Skeletal muscle satellite cell (primary cell): ENCODE results near the gene ISM2. TPM values are rescaled to one million over a fixed set of nuclear protein-coding genes. Genes with fewer than 3 reads are reported as not detected.
A peak's percentile ranks its signal among the peaks of the same experiment; 100 is the strongest.
"Not testable (repeated sequence)": the region's sequence is repeated elsewhere in the genome, so short reads cannot be mapped to it uniquely, and the experiment has no call there.

Source experiments
- H3K27me3 ChIP-seq: 2 replicates; pipeline ENCODE4 v1.7.0; 2013; ENCODE audit warnings: low read length; ENCODE audit not compliant: control insufficient read depth, insufficient read depth
- H3K36me3 ChIP-seq: 2 replicates; pipeline ENCODE4 v1.7.0; 2013; ENCODE audit warnings: mild to moderate bottlenecking, control low read depth, low read length; ENCODE audit not compliant: insufficient read depth
- H3K4me1 ChIP-seq: 2 replicates; pipeline ENCODE4 v1.7.0; 2013; ENCODE audit warnings: low read length; ENCODE audit not compliant: control insufficient read depth, insufficient read depth
- H3K4me2 ChIP-seq: 2 replicates; pipeline ENCODE4 v1.7.0; 2013; ENCODE audit warnings: mild to moderate bottlenecking, low read length
- H3K4me3 ChIP-seq: 2 replicates; pipeline ENCODE4 v1.7.0; 2013; ENCODE audit warnings: low read length
- H3K9ac ChIP-seq: 2 replicates; pipeline ENCODE4 v1.7.0; 2013; ENCODE audit warnings: mild to moderate bottlenecking, low read depth, low read length, moderate library complexity
- H3K9me3 ChIP-seq: replicated peaks from 2 replicates; pipeline ENCODE4 v1.7.0; 2013; ENCODE audit warnings: mild to moderate bottlenecking, control low read depth, low read length
- total RNA-seq: library from RNA; depleted of rRNA; stranded (reverse); fragments of >200 nt; gene quantifications from 2 replicates; pipeline ENCODE4 v1.2.3, GENCODE V29; 2012; rRNA removed

Gene ISM2
- total RNA-seq, result 0.22 and 0.25 TPM in 2 replicates

- H3K9ac ChIP-seq, result no peak within 1 kb of the TSS
Observed at GRCh38 chr14:77498120-77498979, at the start of gene ISM2. Gene ISM2 (minus strand): TSS chr14:77498816. CDS start chr14:77498793, 23 bp downstream.

DNA sequence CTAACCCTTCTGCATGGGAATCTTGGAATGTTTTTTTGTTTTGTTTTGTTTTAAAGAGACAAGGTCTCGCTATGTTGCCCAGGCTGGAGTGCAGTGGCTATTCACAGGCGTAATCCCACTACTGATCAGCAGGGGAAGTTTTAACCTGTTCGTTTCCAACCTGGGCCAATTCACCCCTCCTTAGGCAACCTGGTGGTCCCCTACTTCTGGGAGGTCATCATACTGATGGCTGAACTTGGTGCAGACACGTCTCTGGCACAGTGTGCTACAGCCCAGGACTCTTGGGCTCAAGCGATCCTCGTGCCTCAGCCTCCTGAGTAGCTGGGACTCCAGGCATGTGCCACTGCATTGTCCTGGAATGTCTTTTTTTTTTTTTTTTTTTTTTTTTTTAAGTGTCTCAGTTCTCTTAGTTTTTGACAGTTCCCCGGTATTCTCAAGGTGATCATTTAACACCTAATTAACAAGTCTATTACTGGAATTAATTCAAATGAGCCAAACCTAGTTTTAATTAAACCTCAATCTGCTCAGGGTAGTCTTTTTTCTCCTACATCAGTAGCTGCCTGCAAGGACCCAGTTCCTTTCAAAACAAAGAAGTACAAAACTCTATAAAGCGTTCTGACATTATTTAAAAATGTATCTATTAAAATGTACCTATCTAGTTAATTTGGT lies 49.0 kb upstream of the ISM2 start:
- peaks cover 72% of the 10 kb centered on the region for H3K36me3 ChIP-seq
- no peak overlapping the region for H3K4me3 ChIP-seq
- H3K9me3 ChIP-seq, result no peaks in the 10 kb centered on the region
- H3K9ac ChIP-seq, result no peak overlapping the region
- H3K27me3 ChIP-seq, result no peaks in the 10 kb centered on the region
- H3K4me2 ChIP-seq, result no peak overlapping the region
- H3K4me1 ChIP-seq, result peaks cover 14% of the 10 kb centered on the region

More at GRCh38 chr14:77498120-77498979, at the start of gene ISM2:
- H3K36me3 ChIP-seq, result no peaks in the 10 kb centered on the region
- peaks cover 14% of the 10 kb centered on the region for H3K4me1 ChIP-seq
- H3K4me2 ChIP-seq, result peak within 1 kb of the TSS; percentile 93
- no peaks in the 10 kb centered on the region for H3K9me3 ChIP-seq
- peaks cover 26% of the 10 kb centered on the region for H3K27me3 ChIP-seq
- H3K4me3 ChIP-seq, result peak within 1 kb of the TSS; percentile 70

- not testable (repeated sequence) for H3K9ac ChIP-seq, H3K27me3 ChIP-seq, H3K9me3 ChIP-seq, H3K4me2 ChIP-seq, H3K4me3 ChIP-seq
- Histone ChIP-seq H3K36me3 (peaks cover 58% of the 10 kb centered on the region), H3K4me1 (peaks cover 18% of the 10 kb centered on the region)
Observed at GRCh38 chr14:77545171-77545570, 46.6 kb upstream of the ISM2 start.

GRCh38 chr14:77544571-77544970 lies 46.0 kb upstream of the ISM2 start:
- H3K4me2 ChIP-seq, result no peak overlapping the region
- H3K4me1 ChIP-seq, result peaks cover 18% of the 10 kb centered on the region
- H3K9ac ChIP-seq, result no peak overlapping the region
- H3K36me3 ChIP-seq, result peaks cover 53% of the 10 kb centered on the region
- no peaks in the 10 kb centered on the region for H3K9me3 ChIP-seq
- no peaks in the 10 kb centered on the region for H3K27me3 ChIP-seq
- H3K4me3 ChIP-seq, result no peak overlapping the region

GRCh38 chr14:77543637-77544334 lies 45.2 kb upstream of the ISM2 start:
- Histone ChIP-seq H3K4me1 (peaks cover 18% of the 10 kb centered on the region), H3K9me3 (no peaks in the 10 kb centered on the region), H3K4me3 (no peak overlapping the region), H3K27me3 (no peaks in the 10 kb centered on the region), H3K9ac (no peak overlapping the region), H3K36me3 (peaks cover 45% of the 10 kb centered on the region), H3K4me2 (no peak overlapping the region)

- Histone ChIP-seq H3K4me1 (peaks cover 18% of the 10 kb centered on the region), H3K27me3 (no peaks in the 10 kb centered on the region), H3K36me3 (peaks cover 40% of the 10 kb centered on the region), H3K9ac (no peak overlapping the region), H3K4me3 (no peak overlapping the region), H3K4me2 (no peak overlapping the region), H3K9me3 (no peaks in the 10 kb centered on the region)
Observed at GRCh38 chr14:77543240-77543551, 44.6 kb upstream of the ISM2 start.

DNA sequence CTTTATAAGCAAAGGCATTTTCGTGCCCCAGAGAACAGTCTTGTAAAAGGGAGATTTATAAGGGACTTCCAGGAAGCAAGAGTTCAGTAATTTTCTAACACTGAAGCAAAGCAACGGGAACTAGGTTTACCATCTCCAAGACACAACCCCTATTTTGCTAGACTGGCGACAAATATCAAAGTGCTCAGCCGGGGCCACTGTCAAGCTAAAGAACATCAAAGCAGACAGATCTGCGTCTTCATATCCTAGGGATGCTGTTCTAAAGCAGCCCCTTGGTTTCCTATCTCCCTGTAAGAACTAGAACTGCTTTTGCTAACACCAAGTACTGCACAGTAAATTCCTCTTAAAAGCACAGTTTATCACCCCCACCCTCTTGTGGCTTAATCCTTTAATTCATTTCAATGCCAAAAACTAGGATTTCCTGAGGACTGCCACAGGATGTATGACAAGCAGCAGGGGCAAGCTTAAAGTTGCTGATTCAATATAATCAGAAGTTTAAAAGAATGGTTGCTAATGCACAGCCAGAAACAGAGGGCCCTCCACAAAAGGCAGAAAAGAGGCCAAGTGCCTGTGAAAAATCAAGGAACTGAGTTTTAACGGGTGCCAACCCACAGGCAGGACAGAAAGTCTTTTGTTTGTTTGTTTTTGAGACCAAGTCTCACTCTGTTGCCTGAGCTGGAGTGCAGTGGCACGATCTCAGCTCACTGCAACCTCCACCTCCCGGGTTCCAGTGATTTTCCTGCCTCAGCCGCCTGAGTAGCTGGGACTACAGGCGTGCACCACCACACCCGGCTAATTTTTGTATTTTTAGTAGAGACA lies 44.0 kb upstream of the ISM2 start:
- Histone ChIP-seq H3K4me2 (no peak overlapping the region), H3K4me1 (peaks cover 18% of the 10 kb centered on the region), H3K27me3 (no peaks in the 10 kb centered on the region), H3K4me3 (no peak overlapping the region), H3K36me3 (peaks cover 37% of the 10 kb centered on the region), H3K9ac (peak overlapping the region; percentile 44), H3K9me3 (no peaks in the 10 kb centered on the region)

- H3K4me2 ChIP-seq, result no peak overlapping the region
- H3K9me3 ChIP-seq, result no peaks in the 10 kb centered on the region
- no peak overlapping the region for H3K9ac ChIP-seq
- H3K27me3 ChIP-seq, result no peaks in the 10 kb centered on the region
- H3K4me3 ChIP-seq, result no peak overlapping the region
- peaks cover 30% of the 10 kb centered on the region for H3K36me3 ChIP-seq
- peaks cover 18% of the 10 kb centered on the region for H3K4me1 ChIP-seq
Observed at GRCh38 chr14:77541905-77542304, 43.3 kb upstream of the ISM2 start.

DNA sequence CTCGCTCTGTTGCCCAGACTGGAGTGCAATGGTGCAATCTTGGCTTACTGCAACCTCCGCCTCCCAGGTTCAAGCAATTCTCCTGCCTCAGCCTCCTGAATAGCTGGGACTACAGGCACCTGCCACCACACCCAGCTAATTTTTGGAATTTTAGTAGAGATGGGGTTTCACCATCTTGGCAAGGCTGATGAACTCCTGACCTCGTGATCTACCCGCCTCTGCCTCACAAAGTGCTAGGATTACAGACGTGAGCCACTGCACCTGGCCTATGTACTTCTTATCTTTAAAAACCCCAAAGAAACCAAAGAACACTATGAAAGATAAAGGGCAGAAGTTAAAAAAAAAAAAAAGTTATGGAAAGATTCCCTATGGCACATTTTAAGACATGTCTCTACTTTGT lies 38.3 kb upstream of the ISM2 start:
- not testable (repeated sequence) for H3K4me1 ChIP-seq, H3K27me3 ChIP-seq, H3K4me3 ChIP-seq, H3K9me3 ChIP-seq, H3K4me2 ChIP-seq, H3K9ac ChIP-seq
- peaks cover 13% of the 10 kb centered on the region for H3K36me3 ChIP-seq

DNA sequence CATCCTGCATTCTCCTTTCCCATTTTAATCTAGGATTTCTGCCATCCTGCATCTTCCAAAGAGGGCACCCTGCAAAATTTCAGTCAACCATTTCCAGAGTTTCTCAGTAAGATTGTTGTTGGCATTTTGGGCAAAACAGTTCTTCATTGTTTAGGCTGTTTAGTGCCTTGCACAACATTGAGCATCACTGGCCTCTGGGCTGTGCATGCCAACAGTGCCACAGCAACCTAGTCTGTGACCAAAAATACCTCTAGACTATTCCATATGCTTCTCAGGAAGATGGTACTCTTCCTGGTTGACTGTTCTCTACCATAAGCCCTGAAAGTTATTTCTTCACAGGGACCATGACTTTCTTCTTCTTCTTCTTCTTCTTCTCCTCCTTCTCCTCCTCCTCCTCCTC lies 32.5 kb upstream of the ISM2 start:
- Histone ChIP-seq H3K27me3 (no peaks in the 10 kb centered on the region), H3K9ac (no peak overlapping the region), H3K4me2 (no peak overlapping the region), H3K9me3 (no peaks in the 10 kb centered on the region), H3K4me3 (no peak overlapping the region), H3K36me3 (peaks cover 5% of the 10 kb centered on the region), H3K4me1 (no peaks in the 10 kb centered on the region)

- Histone ChIP-seq H3K36me3 (no peaks in the 10 kb centered on the region), H3K4me1 (no peaks in the 10 kb centered on the region), H3K4me3 (no peak overlapping the region), H3K9me3 (no peaks in the 10 kb centered on the region), H3K9ac (no peak overlapping the region), H3K4me2 (no peak overlapping the region), H3K27me3 (no peaks in the 10 kb centered on the region)
Observed at GRCh38 chr14:77529963-77530362, 31.3 kb upstream of the ISM2 start.
